ENCODE measurements around the gene COG5.

Gene COG5

DNA sequence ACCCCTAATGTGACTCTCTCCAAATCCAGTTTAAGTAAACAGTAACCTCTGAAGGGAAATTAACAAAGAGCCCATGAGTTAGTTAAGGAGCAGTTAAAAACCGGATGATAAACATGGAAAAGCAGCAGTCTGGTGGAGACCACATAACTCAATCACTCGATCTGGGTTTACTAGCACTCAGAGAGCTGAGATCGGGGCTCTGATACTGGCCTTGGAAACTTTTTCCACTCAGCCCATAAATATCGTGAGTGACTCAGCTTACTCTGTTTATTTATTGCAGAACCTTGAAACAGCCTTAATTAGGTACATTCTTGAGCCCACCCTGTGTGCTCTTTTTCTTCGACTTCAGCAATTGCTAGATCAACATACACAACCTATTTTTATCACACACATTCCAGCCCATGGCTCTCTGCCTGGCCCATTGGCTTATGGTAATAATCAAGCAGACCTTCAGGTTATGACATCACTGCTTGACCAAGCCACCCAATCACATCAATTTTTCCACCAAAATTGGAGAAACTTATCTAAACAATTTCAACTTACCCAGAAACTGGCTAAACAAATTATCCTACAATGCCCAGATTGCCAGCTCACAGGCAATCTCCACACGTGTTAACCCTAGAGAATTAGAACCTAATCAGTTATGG is 176.0 kb downstream of the COG5 start:
- DNase-seq = no peak

DNA sequence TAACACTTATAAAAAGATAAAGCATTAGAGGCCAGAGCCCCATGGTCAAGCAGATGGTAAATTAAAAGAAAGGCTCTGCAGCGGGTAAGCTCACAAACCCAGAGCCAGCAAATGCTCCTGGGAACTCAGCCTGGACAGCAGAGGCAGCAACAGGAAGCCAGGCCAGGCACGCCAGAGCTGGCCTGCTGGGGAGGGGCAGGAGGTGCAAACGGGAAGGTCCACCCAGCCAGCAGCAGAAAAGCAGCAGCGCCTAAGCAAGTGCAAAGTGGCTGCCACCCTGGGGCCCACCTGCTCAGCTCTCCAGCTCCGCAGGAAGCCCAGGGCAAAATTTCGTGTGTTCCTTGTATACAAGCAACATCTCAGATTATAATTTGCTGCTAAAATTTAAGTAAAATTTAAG is 176.6 kb downstream of the COG5 start:
- DNase-seq = no peak

DNA sequence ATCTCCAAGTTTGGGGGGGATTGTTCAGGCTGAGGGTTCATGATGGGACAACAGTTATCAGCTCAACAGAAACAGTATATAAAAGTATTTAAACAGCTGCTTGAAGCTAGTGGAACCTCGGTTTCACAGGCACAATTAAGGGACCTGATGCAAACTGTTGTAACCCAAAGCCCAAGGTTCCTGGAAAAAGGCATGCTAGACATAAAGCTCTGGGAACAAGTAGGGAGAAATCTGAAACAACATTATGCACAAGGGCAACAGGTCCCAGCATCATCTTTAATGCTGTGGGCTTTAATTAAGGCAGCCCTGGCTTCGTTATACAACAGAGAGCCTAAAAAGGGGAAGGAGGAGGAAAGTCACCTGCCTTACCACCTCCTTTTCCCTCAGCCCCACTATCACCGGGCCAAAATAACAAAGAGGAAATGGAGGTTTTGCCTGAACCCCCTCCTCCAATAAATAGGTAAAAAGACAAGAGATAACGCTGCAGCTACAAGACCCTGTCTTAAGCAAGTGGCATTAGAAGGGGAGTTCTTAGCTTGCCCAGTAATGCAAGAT is 177.1 kb downstream of the COG5 start:
- DNase-seq = no peak

DNA sequence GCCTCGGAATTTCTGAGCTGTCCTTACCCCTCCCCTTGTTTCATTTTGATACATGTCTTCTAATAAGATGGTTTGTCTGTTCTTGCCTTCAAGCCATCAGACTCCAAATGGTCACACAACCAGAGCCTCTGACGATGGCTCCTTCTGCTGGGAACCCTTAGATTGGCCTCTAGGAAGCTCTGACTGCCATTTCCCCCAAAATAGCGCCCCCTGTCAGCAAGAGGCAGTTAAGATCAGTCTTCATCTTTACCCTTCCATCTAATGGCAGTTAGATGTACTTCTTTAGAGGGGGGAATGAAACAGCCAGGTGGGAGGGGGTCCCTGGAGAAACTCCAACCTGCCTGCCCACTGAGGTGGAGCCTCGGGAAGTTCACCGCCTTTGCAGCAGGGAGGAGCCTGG is 179.7 kb downstream of the COG5 start:
- DNase-seq = no peak

DNA sequence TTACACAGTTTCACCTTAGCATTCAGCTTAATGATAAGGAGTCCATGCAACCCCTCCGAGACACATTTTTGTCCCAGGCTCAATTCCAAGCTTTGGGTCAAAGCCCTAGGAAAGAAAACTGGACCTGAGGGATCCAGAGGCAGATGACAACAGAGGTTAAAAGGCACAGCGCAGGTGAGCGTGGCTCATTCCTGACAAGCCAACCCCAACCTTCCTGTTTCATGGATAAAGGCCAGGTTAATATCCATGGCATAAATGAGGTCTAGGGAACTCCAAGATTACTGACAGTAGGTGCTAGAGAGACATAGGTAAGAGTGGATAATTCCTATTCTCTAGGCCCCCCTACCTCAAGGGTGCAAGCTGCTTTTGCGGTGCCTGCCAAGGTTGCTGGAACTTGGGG is 180.5 kb downstream of the COG5 start:
- no peak for DNase-seq

DNA sequence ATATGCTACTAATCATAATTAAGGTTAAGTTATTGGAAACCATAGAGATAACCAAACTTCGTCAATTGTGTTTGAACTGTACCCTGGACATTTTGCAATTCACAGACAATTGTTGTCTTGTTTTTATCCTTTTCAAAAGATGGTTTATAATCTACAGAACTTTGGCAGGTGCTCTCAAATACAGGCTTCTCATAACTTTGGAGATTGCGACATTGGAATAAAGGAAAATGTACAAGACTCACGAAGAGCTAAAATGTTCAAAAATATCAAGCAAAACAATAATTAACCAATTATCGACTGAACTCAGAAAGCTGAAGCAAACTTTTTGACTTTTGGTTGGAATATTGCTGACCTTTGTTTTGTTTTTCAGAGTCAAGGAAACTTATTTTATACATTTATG is 182.3 kb downstream of the COG5 start:
- no peak for DNase-seq

DNA sequence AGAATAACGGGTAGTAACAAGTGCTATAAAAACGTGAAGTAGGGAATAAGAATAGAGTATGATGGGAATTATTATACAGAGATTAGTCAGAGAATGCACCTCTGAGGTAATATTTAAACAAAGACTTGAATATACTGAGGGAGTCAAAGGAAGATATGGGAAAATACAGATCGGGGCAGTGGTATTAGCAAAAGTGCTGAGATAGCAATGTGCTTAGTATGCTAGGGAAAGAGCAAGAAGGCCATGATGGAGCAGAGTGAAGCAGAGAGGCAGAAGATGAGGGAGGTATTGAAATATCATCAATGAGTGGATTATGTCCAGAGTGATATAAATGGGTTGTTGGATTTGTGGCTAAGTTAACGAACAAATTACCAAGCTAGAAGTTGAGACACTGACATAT is 190.4 kb downstream of the COG5 start:
- no peak for DNase-seq

DNA sequence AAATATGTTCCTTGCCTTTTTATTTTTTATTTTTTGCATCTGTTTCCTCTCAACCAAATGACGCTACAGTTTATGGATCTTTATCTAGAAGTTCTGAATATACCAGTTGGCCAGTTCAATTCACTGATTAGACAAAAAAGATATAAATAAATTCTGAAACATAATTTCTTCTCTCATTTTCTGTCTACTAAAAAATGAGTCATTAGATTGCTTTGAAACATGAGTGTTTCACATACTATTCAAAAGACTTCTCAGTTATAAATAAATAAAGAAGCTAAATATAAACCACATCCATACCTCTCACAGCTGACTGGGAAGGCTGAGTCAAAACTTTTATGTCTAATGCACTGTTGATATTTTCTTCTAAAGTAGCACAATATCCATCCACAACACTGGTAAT is 191.4 kb downstream of the COG5 start:
- DNase-seq = no peak

DNA sequence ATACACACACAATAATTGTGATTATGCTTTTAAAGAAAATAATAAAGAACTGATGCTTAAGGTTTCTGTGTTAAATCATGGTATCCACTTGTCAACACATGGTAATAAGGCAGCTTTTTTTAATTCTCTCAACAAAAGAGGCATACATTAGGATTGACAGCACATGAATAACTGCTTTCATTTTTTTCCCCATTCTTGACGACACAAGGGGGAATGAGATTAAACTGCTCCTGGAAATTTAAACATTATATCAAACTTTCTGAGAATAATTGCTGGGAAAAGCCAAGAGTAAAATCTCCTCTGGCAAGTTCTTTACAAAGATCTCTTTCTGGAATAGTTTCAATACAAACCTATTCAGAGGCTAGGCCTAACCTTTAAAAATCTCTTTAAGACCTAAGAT is 192.9 kb downstream of the COG5 start:
- DNase-seq = no peak

DNA sequence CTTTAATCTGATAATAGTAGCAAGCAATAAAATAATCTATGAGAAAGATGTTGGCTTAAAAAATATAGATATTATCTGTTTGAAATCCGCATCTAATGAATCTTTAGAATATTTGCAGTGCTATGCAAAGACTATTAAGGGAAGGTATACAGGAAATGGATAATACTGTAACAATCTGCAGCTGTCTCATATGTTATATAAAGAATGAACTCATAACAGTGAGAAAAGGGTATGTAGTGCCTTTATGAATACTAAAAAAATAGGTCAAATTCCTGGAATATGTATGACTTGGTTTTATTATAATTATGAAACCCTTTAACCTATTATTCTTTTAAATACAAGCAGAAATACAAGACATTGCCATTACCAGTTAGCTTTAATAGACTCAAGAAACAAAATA is 198.9 kb downstream of the COG5 start:
- no peak for DNase-seq

DNA sequence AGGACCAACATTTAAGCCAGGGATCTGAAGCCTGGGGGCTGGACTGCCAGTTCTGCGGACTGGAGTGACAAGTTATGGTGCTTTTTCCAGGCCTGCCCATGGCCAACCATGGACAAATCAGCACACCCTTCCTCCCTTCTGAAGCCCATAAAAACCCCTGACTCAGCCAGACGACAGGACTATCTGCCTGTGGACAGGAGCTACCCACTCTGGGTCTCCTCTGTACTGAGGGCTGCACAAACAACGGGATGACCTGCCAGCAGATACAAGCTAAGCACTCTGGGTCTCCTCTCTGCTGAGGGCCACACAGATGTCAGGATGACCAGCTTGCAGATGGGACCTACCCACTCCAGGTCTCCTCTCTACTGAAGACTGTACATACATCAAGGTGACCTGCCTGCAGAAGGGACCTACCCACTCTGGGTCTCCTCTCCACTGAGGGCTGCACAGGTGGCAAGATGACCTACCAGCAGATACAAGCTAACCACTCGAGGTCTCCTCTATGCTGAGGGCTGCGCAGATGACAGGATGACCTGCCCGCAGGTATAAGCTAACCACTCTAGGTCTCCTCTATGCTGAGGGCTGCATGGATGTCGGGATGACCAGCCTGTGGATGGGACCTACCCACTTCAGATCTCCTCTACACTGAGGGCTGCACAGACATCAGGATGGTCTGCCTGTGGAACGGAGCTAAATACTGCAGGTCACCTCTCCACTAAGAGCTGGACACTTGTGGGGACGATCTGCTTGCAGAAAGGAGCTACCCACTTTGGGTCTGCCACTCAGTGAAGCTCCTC is 204.0 kb downstream of the COG5 start:
- no peak for DNase-seq

DNA sequence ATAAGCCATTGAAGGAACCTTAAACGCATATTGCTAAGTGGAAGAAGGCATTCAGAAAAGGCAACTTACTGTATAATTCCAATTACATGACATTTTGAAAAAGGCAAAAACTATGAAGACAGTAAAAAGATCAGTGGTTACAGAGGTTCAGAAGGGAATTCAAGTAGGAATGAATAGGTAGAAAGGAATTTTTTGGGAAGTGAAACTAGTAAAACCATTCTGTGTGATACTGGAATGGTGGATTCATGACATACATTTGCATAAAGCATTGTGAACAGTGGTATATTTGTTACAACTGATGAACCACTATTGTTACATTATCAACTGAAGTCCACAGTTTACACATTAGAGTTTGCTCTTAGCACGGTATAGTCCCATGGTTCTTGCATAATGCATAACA is 208.1 kb downstream of the COG5 start:
- no peak for DNase-seq

DNA sequence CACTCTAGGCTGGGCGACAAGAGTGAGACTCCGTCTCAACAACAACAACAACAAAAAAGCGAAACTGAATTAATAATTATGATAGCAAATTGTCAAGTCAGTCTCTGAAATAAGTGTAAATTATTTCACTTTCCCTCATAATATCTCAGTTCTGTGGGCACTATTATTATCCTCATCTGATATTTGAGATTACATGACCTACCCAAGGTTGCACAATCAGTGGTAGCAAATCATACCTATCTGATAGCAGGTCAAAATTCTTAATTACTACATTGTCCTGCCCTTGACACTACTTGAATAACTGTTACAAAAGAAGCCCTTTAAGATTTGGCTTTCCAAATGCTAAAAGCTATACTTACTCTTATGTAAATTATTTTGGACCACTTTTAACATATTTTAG is 209.1 kb downstream of the COG5 start:
- no peak for DNase-seq

DNA sequence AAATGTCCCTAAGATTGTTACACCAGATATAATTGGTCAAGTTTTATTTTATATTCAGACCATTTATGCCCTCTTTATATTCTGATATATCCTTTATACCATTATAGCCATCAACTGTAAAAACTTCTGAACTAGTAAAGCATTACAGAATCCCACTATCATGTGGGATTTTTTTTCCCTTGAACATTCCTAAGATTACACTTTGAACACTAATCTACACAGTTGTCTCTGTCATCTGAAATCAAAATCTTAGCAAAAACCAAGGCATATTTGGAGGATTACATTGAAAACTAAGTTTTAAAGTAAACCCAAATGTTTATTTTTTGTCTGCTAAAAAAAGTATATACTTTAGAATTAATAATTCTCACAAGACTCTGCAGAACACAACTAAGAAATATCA is 210.0 kb downstream of the COG5 start:
- DNase-seq = no peak

DNA sequence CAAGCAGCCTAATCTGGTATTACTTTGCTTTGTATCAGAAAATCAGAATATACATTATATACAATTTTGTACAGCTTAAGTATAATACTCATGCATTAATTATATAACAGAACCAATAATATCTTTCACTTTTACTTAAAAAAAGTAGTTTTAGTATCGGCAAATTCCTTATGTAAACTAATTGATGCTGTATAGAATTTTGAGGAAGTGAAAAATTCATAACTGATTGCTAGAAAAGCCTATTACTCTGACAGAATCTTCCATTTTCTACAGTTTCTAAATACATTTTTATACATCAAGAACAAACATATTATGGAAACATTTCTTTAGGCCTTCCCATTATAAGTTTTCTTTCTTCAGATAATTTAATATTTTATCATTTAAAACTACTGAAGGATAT is 217.8 kb downstream of the COG5 start:
- no peak for DNase-seq

DNA sequence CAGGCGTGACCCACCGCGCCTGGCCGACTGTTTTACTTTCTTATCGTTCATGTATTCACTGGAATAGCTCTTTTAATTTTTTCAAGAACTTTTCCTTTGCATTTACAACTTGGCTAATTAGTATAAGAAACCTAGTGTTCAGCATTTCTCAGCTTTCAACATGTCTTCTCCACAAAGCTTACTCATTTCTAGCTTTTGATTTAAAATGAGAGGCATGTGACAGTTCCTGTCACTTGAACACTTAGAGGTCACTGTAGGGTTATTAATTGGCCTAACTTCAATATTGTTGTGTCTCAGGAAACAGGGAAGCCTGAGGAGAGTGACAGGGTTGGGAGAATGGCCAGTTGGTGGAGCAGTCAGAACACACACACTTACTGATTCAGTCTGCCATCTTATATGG is 218.9 kb downstream of the COG5 start:
- DNase-seq = no peak

DNA sequence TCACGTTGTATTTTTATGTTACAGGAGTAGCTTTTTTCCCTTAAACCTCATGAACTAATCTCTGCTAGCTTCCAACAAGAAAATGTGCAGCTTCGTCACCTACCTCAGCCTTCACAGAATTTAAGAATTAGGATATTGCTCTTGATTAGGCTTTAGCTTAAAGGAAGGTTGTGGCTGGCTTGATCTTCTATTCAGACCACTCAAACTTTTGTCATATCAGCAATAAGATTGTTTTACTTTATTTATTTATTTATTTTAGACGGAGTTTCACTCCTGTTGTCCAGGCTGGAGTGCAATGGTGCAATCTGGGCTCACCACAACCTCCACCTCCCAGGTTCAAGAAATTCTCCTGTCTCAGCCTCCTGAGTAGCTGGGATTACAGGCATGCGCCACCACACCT is 219.4 kb downstream of the COG5 start:
- no peak for DNase-seq

DNA sequence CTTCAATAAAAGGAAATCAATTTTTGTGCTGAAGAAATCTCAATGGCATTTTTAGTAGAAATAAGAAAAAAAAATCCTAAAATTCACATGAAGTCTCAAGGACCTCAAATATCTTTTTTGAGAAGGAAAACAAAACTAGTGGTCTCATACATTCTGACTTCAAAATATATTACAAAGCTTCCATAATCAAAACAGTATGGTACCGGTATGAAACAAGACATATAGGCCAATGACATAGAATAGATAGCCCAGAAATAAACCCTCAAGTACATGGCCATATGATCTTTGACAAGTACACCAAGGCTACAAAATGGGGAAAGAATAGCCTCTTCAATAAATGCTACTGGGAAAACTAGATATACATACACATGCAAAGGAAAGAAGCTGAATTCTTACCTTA is 225.6 kb downstream of the COG5 start:
- no peak for DNase-seq

DNA sequence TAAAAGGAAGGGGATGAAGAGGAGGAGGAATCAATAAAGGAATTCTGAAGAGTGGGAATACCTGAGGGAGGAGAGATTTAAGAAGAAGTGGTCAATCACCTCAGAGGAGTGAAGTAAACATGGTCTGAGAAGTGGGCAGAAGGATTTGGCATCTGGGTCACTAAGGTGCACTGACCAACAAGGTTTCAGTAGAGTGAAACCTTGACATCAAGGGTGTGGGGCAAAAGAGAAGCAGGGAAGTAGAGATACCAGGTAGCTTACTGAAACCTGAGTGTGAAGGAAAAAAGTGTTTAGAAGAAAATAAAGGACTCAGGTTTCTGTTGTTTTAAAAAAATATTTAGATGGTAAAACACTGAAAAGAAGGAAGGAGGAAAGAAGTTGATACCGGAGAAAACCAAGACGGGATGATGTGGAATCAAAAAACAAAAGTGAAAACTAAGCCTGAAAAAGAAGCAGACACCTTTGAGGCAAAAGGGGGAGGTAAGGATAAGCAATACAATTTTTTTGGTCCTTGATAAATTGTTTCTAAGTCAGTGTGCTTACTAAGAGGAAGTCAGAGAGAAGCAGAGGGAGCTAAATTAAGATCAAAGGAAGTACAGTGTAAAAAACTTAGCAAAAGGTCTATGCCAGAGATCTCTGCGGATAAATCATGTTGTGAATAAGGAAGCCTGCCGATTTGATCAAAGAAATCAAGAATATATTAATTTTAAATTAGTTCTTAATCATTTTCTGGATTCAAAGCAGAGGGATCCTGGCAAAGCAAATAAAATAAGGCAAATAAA is 231.0 kb downstream of the COG5 start:
- peak; percentile 41 to 49 for DNase-seq

DNA sequence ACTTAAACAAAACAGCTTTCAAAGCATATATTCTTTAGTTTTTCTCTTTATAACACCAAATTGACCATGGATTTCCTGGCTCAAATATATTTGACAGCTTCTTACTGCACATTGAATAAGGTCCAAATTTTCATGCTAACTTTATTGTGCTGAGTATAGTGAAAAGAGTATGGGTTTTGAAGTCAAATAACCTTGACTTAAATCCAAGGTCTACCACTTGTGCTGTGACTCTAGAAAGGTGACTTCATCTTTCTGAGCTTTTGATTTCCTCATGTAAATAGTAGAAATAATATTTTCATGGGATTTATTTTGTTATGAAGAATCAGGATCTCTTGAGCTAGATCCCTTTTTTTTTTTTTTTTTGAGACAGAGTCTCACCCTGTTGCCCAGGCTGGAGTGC is 233.2 kb downstream of the COG5 start:
- DNase-seq = no peak

DNA sequence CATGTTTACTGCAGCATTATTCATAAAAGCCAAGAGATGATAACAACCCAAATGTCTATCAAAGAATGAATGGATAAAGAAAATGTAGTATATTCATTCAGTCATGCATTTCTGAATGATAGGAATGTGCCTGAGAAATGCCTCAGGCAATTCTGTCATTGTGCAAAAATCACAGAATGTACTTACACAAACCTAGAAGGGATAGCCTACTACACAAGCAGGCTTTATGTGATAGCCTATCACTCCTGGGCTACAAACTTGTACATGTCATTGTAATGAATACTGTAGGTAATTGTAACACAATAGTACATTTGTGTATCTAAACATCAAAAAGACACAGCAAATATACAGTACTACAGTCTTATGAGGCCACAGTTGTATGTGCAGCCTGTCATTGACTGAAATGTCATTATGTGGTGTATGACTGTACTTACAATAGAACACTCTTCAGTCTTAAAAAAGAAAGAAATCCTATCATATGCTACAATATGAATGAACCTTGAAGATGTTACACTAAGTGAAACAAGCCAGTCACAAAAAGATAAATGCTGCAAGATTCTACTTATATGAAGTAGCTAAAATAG is 235.6 kb downstream of the COG5 start:
- no peak for DNase-seq

DNA sequence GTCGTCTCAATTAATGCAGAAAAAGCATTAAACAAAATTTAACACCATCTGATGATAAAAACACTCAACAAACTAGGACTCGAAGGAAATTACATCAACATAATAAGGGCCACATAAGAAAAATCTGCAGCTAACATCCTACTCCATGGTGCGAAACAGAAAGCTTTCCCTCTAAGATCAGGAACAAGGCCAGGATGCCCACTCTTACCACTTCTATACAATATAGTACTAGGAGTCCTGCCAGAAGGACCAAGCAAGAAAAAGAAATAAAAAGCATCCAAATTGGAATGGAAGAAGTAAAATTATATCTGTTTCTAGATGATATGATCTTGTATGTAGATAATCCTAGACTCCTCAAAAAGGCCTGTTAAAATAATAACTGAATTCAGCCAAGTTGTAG is 237.7 kb downstream of the COG5 start:
- DNase-seq = no peak

DNA sequence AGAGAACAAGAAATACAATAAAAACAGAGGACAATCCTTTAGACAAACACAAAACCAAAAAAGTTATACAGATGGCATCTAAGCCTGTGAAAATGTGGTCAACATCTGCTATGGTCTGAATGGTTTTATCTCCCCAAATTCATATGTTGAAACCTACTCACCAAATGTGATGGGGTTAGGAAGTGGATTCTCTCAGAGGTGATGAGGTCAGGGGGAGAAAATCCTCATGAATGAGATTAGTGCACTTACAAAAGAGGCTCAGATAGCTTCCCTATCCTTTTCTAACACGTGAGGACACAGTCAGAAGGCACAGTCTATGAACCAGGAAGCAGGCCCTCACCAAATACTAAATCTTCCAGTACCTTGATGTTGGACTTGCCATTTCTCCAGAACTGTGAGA is 241.7 kb downstream of the COG5 start:
- no peak for DNase-seq

Measured in AML-193 (cell line).